ENCODE measurements around the gene HMX2. TPM values are rescaled to one million over a fixed set of nuclear protein-coding genes. Genes with fewer than 3 reads are reported as not detected.

Gene HMX2
- total and polyA plus RNA-seq, 2 donors (not counting 1 experiment from before 2014, with no cell fraction given): not detected

- no peaks in the 10 kb centered on the region for H3K36me3 ChIP-seq (ENCODE audit: control insufficient read depth, insufficient read depth, low read length)
- DNase-seq (ENCODE audit: low read depth in 2 of 2): no peak
- H3K79me2 ChIP-seq (ENCODE audit: control insufficient read depth, insufficient read depth, low read length): no peaks in the 10 kb centered on the region
- H3K4me1 ChIP-seq (ENCODE audit: control insufficient read depth, extremely low read depth, insufficient read depth, low read length): no peaks in the 10 kb centered on the region
- no peaks in the 10 kb centered on the region for H3K9me3 ChIP-seq (ENCODE audit: control insufficient read depth, insufficient read depth, low read depth, low read length)
- H3K27ac ChIP-seq (ENCODE audit: insufficient read depth, low read length): no peak overlapping the region
- H4K20me1 ChIP-seq (ENCODE audit: control insufficient read depth, extremely low read depth, insufficient read depth, low read length): no peaks in the 10 kb centered on the region
- no peak overlapping the region for H3K4me2 ChIP-seq (ENCODE audit: extremely low read depth, insufficient read depth, low read length)
- no peak overlapping the region for H3K9ac ChIP-seq (ENCODE audit: insufficient read depth, low read length)
- peaks cover 7% of the 10 kb centered on the region for H3K27me3 ChIP-seq (ENCODE audit: control insufficient read depth, insufficient read depth, low read length)
- no peak overlapping the region for H3K4me3 ChIP-seq (replicated peaks in 1 of 4; ENCODE audit: control extremely low read depth in 1 of 4, insufficient read depth in 1 of 4, low read depth in 3 of 4, low read length in 4 of 4)
- no peak overlapping the region for H2AFZ ChIP-seq (ENCODE audit: low read length)
- TF ChIP-seq CTCF (conservative IDR thresholded peaks at IDR 0.05 in 1 of 2, IDR thresholded peaks at IDR 0.05 in 1 of 2; ENCODE audit: low read depth in 1 of 2, low read length in 2 of 2) (no peak), EZH2 (IDR thresholded peaks at IDR 0.05; ENCODE audit: low read length, missing control alignments) (no peak)
Measured at GRCh38 chr10:123117644-123118417, 30.1 kb upstream of the HMX2 start.

- H3K9ac ChIP-seq (ENCODE audit: insufficient read depth, low read length): no peak overlapping the region
- no peak overlapping the region for H3K4me2 ChIP-seq (ENCODE audit: extremely low read depth, insufficient read depth, low read length)
- H2AFZ ChIP-seq (ENCODE audit: low read length): no peak overlapping the region
- no peaks in the 10 kb centered on the region for H3K9me3 ChIP-seq (ENCODE audit: control insufficient read depth, insufficient read depth, low read depth, low read length)
- H4K20me1 ChIP-seq (ENCODE audit: control insufficient read depth, extremely low read depth, insufficient read depth, low read length): no peaks in the 10 kb centered on the region
- no peak overlapping the region for H3K4me3 ChIP-seq (replicated peaks in 1 of 4; ENCODE audit: control extremely low read depth in 1 of 4, insufficient read depth in 1 of 4, low read depth in 3 of 4, low read length in 4 of 4)
- no peaks in the 10 kb centered on the region for H3K4me1 ChIP-seq (ENCODE audit: control insufficient read depth, extremely low read depth, insufficient read depth, low read length)
- no peak for DNase-seq (ENCODE audit: low read depth in 2 of 2)
- no peaks in the 10 kb centered on the region for H3K36me3 ChIP-seq (ENCODE audit: control insufficient read depth, insufficient read depth, low read length)
- TF ChIP-seq CTCF (conservative IDR thresholded peaks at IDR 0.05 in 1 of 2, IDR thresholded peaks at IDR 0.05 in 1 of 2; ENCODE audit: low read depth in 1 of 2, low read length in 2 of 2) (no peak), EZH2 (IDR thresholded peaks at IDR 0.05; ENCODE audit: low read length, missing control alignments) (no peak)
- H3K79me2 ChIP-seq (ENCODE audit: control insufficient read depth, insufficient read depth, low read length): no peaks in the 10 kb centered on the region
- H3K27me3 ChIP-seq (ENCODE audit: control insufficient read depth, insufficient read depth, low read length): peaks cover 7% of the 10 kb centered on the region
- H3K27ac ChIP-seq (ENCODE audit: insufficient read depth, low read length): no peak overlapping the region
Measured at GRCh38 chr10:123119081-123119480, 28.9 kb upstream of the HMX2 start.

- H3K4me1 ChIP-seq (ENCODE audit: control insufficient read depth, extremely low read depth, insufficient read depth, low read length): no peaks in the 10 kb centered on the region
- TF ChIP-seq EZH2 (IDR thresholded peaks at IDR 0.05; ENCODE audit: low read length, missing control alignments) (no peak), CTCF (conservative IDR thresholded peaks at IDR 0.05 in 1 of 2, IDR thresholded peaks at IDR 0.05 in 1 of 2; ENCODE audit: low read depth in 1 of 2, low read length in 2 of 2) (no peak)
- H3K79me2 ChIP-seq (ENCODE audit: control insufficient read depth, insufficient read depth, low read length): no peaks in the 10 kb centered on the region
- H3K9me3 ChIP-seq (ENCODE audit: control insufficient read depth, insufficient read depth, low read depth, low read length): no peaks in the 10 kb centered on the region
- no peak overlapping the region for H3K9ac ChIP-seq (ENCODE audit: insufficient read depth, low read length)
- no peak overlapping the region for H3K4me3 ChIP-seq (replicated peaks in 1 of 4; ENCODE audit: control extremely low read depth in 1 of 4, insufficient read depth in 1 of 4, low read depth in 3 of 4, low read length in 4 of 4)
- H3K4me2 ChIP-seq (ENCODE audit: extremely low read depth, insufficient read depth, low read length): no peak overlapping the region
- H4K20me1 ChIP-seq (ENCODE audit: control insufficient read depth, extremely low read depth, insufficient read depth, low read length): no peaks in the 10 kb centered on the region
- H3K27me3 ChIP-seq (ENCODE audit: control insufficient read depth, insufficient read depth, low read length): peaks cover 2% of the 10 kb centered on the region
- no peak for DNase-seq (ENCODE audit: low read depth in 2 of 2)
- H3K36me3 ChIP-seq (ENCODE audit: control insufficient read depth, insufficient read depth, low read length): no peaks in the 10 kb centered on the region
- no peak overlapping the region for H3K27ac ChIP-seq (ENCODE audit: insufficient read depth, low read length)
- H2AFZ ChIP-seq (ENCODE audit: low read length): no peak overlapping the region
Measured at GRCh38 chr10:123126246-123126645, 21.7 kb upstream of the HMX2 start.

All from fibroblast of lung (primary cell).